ENCODE data around the gene ZSCAN12.

GRCh38 chr6:28360961-28361360 lies 38.6 kb downstream of the ZSCAN12 start:
- no peak for TF ChIP-seq TCF7L2 (IDR thresholded peaks at IDR 0.05; ENCODE audit: borderline replicate concordance, extremely low read depth, insufficient read depth, insufficient read length)
- no peak for TF ChIP-seq ELF1 (IDR thresholded peaks at IDR 0.05; ENCODE audit: borderline replicate concordance, low read depth)
- TF ChIP-seq EZH2 (IDR thresholded peaks at IDR 0.05), result no peak
- TF ChIP-seq CTCF (IDR thresholded peaks at IDR 0.05 in 2 of 3, conservative IDR thresholded peaks at IDR 0.05 in 1 of 3; ENCODE audit: borderline replicate concordance in 1 of 3, insufficient read depth in 1 of 3, low read depth in 2 of 3, low read length in 2 of 3), result no peak
- TF ChIP-seq POLR2A (IDR thresholded peaks at IDR 0.05; ENCODE audit: borderline replicate concordance, extremely low read depth, insufficient read depth, insufficient read length), result no peak
- no peak for TF ChIP-seq JUND (IDR thresholded peaks at IDR 0.05)
- no peak for TF ChIP-seq SP1 (IDR thresholded peaks at IDR 0.05; ENCODE audit: low read depth)
- TF ChIP-seq POLR2AphosphoS5 (IDR thresholded peaks at IDR 0.05; ENCODE audit: low read depth, low read length), result no peak
- TF ChIP-seq ATF3 (IDR thresholded peaks at IDR 0.05), result no peak
- no peak for TF ChIP-seq EGR1 (IDR thresholded peaks at IDR 0.05; ENCODE audit: low read depth)
- no peak for TF ChIP-seq EZH2phosphoT487 (IDR thresholded peaks at IDR 0.05; ENCODE audit: borderline replicate concordance)
- no peak for TF ChIP-seq MAX (IDR thresholded peaks at IDR 0.05)
